Measurements from ENCODE around the gene UNC79.
"Not testable (repeated sequence)": the region's sequence is repeated elsewhere in the genome, so short reads cannot be mapped to it uniquely, and the experiment has no call there.

GRCh38 chr14:93384256-93384655 is 46.5 kb upstream of the UNC79 start:
- TF ChIP-seq, protein P1, sequence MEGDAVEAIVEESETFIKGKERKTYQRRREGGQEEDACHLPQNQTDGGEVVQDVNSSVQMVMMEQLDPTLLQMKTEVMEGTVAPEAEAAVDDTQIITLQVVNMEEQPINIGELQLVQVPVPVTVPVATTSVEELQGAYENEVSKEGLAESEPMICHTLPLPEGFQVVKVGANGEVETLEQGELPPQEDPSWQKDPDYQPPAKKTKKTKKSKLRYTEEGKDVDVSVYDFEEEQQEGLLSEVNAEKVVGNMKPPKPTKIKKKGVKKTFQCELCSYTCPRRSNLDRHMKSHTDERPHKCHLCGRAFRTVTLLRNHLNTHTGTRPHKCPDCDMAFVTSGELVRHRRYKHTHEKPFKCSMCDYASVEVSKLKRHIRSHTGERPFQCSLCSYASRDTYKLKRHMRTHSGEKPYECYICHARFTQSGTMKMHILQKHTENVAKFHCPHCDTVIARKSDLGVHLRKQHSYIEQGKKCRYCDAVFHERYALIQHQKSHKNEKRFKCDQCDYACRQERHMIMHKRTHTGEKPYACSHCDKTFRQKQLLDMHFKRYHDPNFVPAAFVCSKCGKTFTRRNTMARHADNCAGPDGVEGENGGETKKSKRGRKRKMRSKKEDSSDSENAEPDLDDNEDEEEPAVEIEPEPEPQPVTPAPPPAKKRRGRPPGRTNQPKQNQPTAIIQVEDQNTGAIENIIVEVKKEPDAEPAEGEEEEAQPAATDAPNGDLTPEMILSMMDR (IDR thresholded peaks at IDR 0.05 in 2 of 3, conservative IDR thresholded peaks at IDR 0.05 in 1 of 3; ENCODE audit: control insufficient read depth in 2 of 3, extremely low read depth in 1 of 3, insufficient read depth in 1 of 3, low read depth in 3 of 3, low read length in 3 of 3) = not testable (repeated sequence)
- not testable (repeated sequence) for TF ChIP-seq EP300 (IDR thresholded peaks at IDR 0.05; ENCODE audit: borderline replicate concordance in 1 of 2, control insufficient read depth in 1 of 2, low read depth in 2 of 2, low read length in 2 of 2); ZSCAN29 (IDR thresholded peaks at IDR 0.05); BRCA1 (IDR thresholded peaks at IDR 0.05; ENCODE audit: low read depth, low read length)
